GM18909 (cell line): ENCODE results near the gene CAMKK2.
"Not testable (repeated sequence)": the region's sequence is repeated elsewhere in the genome, so short reads cannot be mapped to it uniquely, and the experiment has no call there.

Source experiments
- ATAC-seq: cut with Tn5 transposase; IDR thresholded peaks from one replicate; pipeline ENCODE4 v1.9.1; 2021; ENCODE audit warnings: mild to moderate bottlenecking; ENCODE audit not compliant: unreplicated experiment, poor library complexity

Gene CAMKK2

GRCh38 chr12:121230538-121230907, 66.0 kb downstream of the CAMKK2 start:
- no peak for ATAC-seq

- not testable (repeated sequence) for ATAC-seq
These were observed 66.5 kb downstream of the CAMKK2 start for GRCh38 chr12:121229826-121230537.

- no peak for ATAC-seq
These were observed 67.4 kb downstream of the CAMKK2 start for GRCh38 chr12:121228919-121229665.

GRCh38 chr12:121227294-121227693, 69.2 kb downstream of the CAMKK2 start:
- no peak for ATAC-seq

GRCh38 chr12:121226871-121227270, 69.6 kb downstream of the CAMKK2 start:
- ATAC-seq: not testable (repeated sequence)

GRCh38 chr12:121226399-121226798, 70.1 kb downstream of the CAMKK2 start:
- ATAC-seq: no peak

GRCh38 chr12:121224591-121224990, 71.9 kb downstream of the CAMKK2 start:
- ATAC-seq: no peak

GRCh38 chr12:121223292-121224285, 72.9 kb downstream of the CAMKK2 start:
- ATAC-seq: no peak

GRCh38 chr12:121222847-121223246, 73.7 kb downstream of the CAMKK2 start:
- ATAC-seq: no peak

- ATAC-seq: no peak
These were observed 77.0 kb downstream of the CAMKK2 start for GRCh38 chr12:121219353-121219986.

- no peak for ATAC-seq
These were observed 77.7 kb downstream of the CAMKK2 start for GRCh38 chr12:121218588-121219352.

GRCh38 chr12:121217761-121218160, 78.7 kb downstream of the CAMKK2 start:
- ATAC-seq: no peak

- ATAC-seq: no peak
These were observed 79.4 kb downstream of the CAMKK2 start for GRCh38 chr12:121217063-121217462.

GRCh38 chr12:121216102-121216501, 80.4 kb downstream of the CAMKK2 start:
- ATAC-seq: no peak

GRCh38 chr12:121214855-121215745, 81.4 kb downstream of the CAMKK2 start:
- peak; percentile 39 for ATAC-seq

- ATAC-seq: peak; percentile 1
These were observed 82.2 kb downstream of the CAMKK2 start for GRCh38 chr12:121214166-121214777.

- ATAC-seq: no peak
These were observed 83.6 kb downstream of the CAMKK2 start for GRCh38 chr12:121212875-121213274.
